Psoas muscle (tissue), 8 donors: Measurements from ENCODE around the gene STKLD1. TPM values are rescaled to one million over a fixed set of nuclear protein-coding genes. Genes with fewer than 3 reads are reported as not detected.

Source experiments
- ATAC-seq, 4 donors: fragments of 200-7000 bp; cut with Tn5 transposase; one replicate each; pipeline ENCODE4 v1.9.1; 2020; ENCODE audit warnings: moderate library complexity in 3 of 4, mild to moderate bottlenecking in 2 of 4
- DNase-seq, 2 donors: peaks; one replicate each; pipeline ENCODE4 v3.0.0-alpha.2; 2020
- H3K27ac ChIP-seq: fragments of 200-600 bp; one replicate; pipeline ENCODE4 v1.8.0; 2022
- H3K27me3 ChIP-seq, 3 donors: fragments of 200-600 bp in 1 of 3; one replicate each; pipeline versions ENCODE4 v1.6.1 to v1.8.0; 2013 to 2022; ENCODE audit warnings: low read length in 2 of 3, mild to moderate bottlenecking in 2 of 3, moderate library complexity in 1 of 3; ENCODE audit not compliant: insufficient read depth in 3 of 3
- H3K36me3 ChIP-seq, 2 donors: fragments of 200-600 bp in 1 of 2; one replicate each; pipeline versions ENCODE4 v1.6.1 to v1.8.0; 2013 to 2022; ENCODE audit warnings: low read depth in 1 of 2, mild to moderate bottlenecking in 1 of 2, moderate library complexity in 1 of 2; ENCODE audit not compliant: insufficient read depth in 1 of 2
- H3K4me1 ChIP-seq: fragments of 200-600 bp; one replicate; pipeline ENCODE4 v1.8.0; 2022
- H3K4me3 ChIP-seq: fragments of 200-600 bp; one replicate; pipeline ENCODE4 v1.8.0; 2022; ENCODE audit warnings: mild to moderate bottlenecking
- H3K9me3 ChIP-seq: fragments of 200-600 bp; one replicate; pipeline ENCODE4 v1.8.0; 2022
- WGBS, 3 donors: extraction: QIAGEN DNeasy Blood & Tissue Kit; methylation state at CpG; one replicate each; pipeline versions ENCODE4 v1.1.6 to v1.1.7; 2013; 5-methylcytosine and 5-hydroxymethylcytosine counted together
- intact Hi-C, 2 donors: fragments of 100-400 bp; cut with DNase I; formaldehyde crosslinking; loops; one replicate each; pipeline versions ENCODE4 v1.11.0 to v1.14.2; 2022
- polyA plus RNA-seq, 3 donors: library from polyadenylated mRNA; stranded (reverse); fragments of 200-250 nt; gene quantifications; one replicate each; pipeline ENCODE4 v1.2.3, GENCODE V29; 2013
- total RNA-seq, 4 donors: library from RNA; stranded (reverse); fragmentation: NEBNext Ultra II Directional in 2 of 4; extraction: Animal tissue kit (Norgen Biotek cat#: 25700) in 2 of 4; gene quantifications; one replicate each; pipeline versions ENCODE4 v1.2.1 to v1.2.4, GENCODE V29; 2021 to 2023
- TF ChIP-seq, protein P1 (sequence below): fragments of 200-600 bp; IDR thresholded peaks from one replicate; pipeline ENCODE4 v1.8.0; 2022; ENCODE audit warnings: antibody characterized with exemption
- donor health status: healthy with polysubstance abuse.
- donor health status: DM: no; HTN: no; CAD: no; lungs with moderate emphysema.
- donor health status: Bipolar disorder and iron deficiency.
- donor health status: healthy.
- donor health status: DM: yes; HTN: yes; CAD: no.
- donor health status: DM: no; HTN: no; CAD: no.
- donor health status: DM: no; HTN: no; CAD: no.
- donor health status: DM: yes; HTN: yes; CAD: no.

Gene STKLD1
- total and polyA plus RNA-seq, 7 donors = 0.07 to 0.69 (median 0.46) TPM

DNA sequence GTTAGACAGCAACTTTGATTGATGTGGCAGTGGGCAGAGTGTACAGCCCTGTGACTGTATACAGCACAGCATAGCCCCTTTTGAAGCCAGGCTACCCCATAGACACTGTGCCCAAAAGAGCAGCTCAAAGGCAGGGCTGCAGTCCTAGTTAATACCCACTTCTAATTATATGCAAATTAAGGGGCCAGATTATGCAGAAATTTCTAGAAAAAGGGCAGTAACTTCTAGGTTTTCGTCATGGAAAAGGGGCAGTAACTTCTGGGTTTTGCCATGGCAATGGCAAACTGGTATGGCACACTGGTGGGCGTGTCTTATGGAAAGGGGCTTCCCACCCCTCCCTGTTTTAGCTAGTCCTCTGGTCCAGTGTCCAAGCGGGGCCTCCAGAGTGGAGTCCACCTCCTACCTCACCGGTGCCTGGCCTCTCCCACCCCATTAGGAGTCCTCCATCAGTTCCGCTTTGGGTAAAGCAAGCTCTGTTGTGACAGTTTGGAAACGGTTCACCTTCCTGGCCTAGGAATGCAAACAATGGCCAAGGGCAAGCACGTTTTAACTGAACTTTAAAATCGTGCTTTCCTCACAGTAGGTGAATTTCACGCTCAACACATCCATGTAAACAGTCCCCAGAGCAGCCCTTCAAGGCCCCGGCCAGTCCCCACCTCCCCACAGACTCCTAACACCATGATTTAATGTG is 51.6 kb downstream of the STKLD1 start:
- H3K4me3 ChIP-seq = no peak overlapping the region
- 61 to 66% (median 65%) methylated on average over 10 of the region's 10 CpGs for WGBS, 3 donors
- intact Hi-C loops = no loop called here
- H3K27ac ChIP-seq = no peak overlapping the region
- DNase-seq (no peak), ATAC-seq (no peak)
- TF ChIP-seq, protein P1, sequence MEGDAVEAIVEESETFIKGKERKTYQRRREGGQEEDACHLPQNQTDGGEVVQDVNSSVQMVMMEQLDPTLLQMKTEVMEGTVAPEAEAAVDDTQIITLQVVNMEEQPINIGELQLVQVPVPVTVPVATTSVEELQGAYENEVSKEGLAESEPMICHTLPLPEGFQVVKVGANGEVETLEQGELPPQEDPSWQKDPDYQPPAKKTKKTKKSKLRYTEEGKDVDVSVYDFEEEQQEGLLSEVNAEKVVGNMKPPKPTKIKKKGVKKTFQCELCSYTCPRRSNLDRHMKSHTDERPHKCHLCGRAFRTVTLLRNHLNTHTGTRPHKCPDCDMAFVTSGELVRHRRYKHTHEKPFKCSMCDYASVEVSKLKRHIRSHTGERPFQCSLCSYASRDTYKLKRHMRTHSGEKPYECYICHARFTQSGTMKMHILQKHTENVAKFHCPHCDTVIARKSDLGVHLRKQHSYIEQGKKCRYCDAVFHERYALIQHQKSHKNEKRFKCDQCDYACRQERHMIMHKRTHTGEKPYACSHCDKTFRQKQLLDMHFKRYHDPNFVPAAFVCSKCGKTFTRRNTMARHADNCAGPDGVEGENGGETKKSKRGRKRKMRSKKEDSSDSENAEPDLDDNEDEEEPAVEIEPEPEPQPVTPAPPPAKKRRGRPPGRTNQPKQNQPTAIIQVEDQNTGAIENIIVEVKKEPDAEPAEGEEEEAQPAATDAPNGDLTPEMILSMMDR = no peak
- H3K4me1 ChIP-seq = no peaks in the 10 kb centered on the region
- H3K36me3 ChIP-seq = no peaks in the 10 kb centered on the region
- peaks cover 0 to 12% (median 5%) of the 10 kb centered on the region in 3 donors for H3K27me3 ChIP-seq
- H3K9me3 ChIP-seq = no peaks in the 10 kb centered on the region

DNA sequence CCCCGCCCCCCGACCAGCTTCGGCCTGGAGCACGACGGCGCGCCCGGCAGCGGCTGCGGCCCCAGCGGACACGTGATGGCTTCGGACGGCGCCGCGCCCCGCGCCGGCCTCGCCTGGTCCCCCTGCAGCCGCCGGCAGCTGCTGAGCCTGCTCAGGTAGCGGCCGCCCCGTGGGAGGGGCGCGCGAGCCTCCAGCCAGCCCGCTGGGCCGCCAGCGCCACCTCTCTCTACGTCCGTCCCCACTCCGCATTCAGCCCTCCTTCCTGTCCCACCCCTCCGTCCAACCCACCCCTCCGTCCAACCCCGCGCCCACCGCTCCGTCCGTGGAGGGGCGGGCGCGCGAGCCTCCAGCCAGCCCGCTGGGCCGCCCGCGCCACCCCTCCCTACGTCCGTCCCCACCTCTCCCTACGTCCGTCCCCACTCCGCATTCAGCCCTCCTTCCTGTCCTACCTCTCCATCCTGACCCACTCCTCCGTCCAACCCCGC is 52.5 kb downstream of the STKLD1 start:
- Histone ChIP-seq H3K36me3 (no peaks in the 10 kb centered on the region), H3K27ac (no peak overlapping the region), H3K4me3 (peak overlapping the region; percentile 22), H3K27me3 (peaks cover 0 to 12% (median 5%) of the 10 kb centered on the region in 3 donors), H3K9me3 (no peaks in the 10 kb centered on the region), H3K4me1 (no peaks in the 10 kb centered on the region)
- TF ChIP-seq, protein P1 = no peak
- DNase-seq (no peak), ATAC-seq (no peak)
- intact Hi-C loops = no loop called here
- WGBS, 3 donors = 7 to 21% (median 9%) methylated on average over 20 to 57 of the region's 57 CpGs

DNA sequence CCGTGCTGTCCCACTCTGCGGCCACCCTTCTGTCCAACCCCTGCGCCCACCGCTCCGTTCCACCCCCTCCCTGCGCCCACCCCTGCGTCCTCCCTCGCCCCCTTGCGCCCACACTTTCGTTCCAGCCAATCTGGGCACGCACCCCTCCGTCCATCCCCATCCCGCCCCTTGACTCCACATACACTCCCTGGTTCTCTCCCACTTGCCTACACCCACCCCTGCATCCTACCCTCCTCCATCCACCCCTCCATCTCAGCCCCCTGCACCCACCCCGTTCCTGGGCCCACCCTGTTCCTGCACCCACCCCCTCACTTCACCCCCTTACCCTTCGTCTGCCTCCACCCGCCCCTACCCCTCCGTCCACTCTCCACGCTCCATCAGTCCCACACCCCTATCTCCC is 53.0 kb downstream of the STKLD1 start:
- Histone ChIP-seq H3K36me3 (no peaks in the 10 kb centered on the region), H3K27me3 (peaks cover 0 to 12% (median 5%) of the 10 kb centered on the region in 3 donors), H3K9me3 (no peaks in the 10 kb centered on the region), H3K27ac (no peak overlapping the region), H3K4me3 (no peak overlapping the region), H3K4me1 (no peaks in the 10 kb centered on the region)
- TF ChIP-seq, protein P1 = no peak
- ATAC-seq (no peak), DNase-seq (no peak)
- intact Hi-C loops = no loop called here
- WGBS, 3 donors = 18 to 27% (median 18%) methylated on average over 11 to 17 of the region's 18 CpGs

DNA sequence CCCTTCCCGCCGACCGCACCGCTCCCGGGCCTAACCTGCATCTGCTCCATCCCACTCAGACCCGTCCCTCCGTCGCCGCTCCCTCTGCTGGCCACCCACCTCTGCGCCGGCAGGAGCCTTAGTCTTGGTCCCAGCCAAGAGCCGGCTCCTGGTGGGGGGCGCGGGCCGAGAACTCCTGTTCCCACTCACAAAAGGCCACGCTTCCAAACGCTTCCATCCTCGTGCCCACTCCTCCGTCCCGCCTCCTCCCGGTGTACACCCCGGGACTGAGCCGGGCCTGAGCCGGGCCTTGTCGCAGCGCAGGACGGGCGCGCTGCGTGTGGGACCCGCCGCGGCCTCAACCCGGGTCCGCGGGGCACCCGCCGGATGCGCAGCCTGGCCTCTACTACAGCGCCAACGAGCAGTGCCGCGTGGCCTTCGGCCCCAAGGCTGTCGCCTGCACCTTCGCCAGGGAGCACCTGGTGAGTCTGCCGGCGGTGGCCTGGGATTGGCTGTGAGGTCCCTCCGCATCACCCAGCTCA is 53.5 kb downstream of the STKLD1 start:
- Histone ChIP-seq H3K4me1 (no peaks in the 10 kb centered on the region), H3K36me3 (no peaks in the 10 kb centered on the region), H3K4me3 (no peak overlapping the region), H3K9me3 (no peaks in the 10 kb centered on the region), H3K27ac (no peak overlapping the region), H3K27me3 (peaks cover 0 to 12% (median 5%) of the 10 kb centered on the region in 3 donors)
- intact Hi-C loops = no loop called here
- WGBS, 3 donors = 35 to 48% (median 38%) methylated on average over 46 to 49 of the region's 49 CpGs
- no peak for ATAC-seq
- TF ChIP-seq, protein P1 = no peak
- DNase-seq = no peak
